Measurements from ENCODE around the gene FOXM1.

FOXM1 gene

DNA sequence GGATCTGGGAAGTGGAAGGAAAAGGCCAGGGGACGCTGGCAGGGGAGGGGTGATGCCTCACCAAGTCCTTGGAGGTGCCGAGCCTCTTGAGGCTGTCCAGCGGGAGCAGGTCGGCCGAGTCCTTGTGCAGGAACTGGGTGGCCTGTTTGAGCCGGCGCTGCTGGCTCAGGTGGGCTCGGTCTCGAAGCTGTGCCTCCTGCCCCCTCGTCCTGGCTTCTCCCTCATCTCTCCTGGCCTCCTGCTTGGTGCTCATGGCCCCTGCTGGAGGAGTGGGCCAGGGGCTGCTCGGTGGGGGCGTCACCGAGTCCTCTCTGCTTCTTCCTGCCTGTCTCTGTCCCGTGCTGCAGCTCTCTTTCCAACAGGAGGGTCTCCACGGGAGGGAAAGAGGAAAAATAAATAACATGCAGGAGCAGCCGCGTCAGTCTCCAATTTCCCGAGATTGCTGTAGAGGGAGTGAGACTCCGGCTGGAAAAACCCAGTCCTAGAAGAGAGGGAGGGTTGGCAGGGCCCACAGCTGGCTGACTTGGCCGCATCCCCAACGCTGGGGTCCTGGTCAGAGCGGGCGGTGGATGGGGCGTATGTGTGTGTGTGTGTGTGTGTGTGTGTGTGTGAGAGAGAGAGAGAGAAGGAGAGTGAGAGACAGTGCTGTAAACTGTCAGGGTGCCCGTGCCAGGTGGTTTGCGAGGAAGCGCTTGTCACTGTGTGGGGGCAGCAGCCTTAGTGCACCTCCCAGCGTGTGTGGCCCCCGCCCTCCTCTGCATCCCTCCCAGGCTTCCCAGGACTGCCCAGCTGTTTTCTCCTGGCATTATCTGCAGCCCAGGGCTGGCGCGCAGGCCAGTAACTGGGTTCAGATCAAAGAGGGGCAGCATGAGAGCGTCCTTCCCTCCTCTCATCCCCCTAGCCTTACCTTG is 42.1 kb downstream of the FOXM1 start, which contains the start of gene NRIP2:
Gene NRIP2 (minus strand): TSS at position 455 of the 911 bp plus-strand sequence. CDS start 52 bp downstream, at position 403.
- DNase-seq = peak; percentile 87

DNA sequence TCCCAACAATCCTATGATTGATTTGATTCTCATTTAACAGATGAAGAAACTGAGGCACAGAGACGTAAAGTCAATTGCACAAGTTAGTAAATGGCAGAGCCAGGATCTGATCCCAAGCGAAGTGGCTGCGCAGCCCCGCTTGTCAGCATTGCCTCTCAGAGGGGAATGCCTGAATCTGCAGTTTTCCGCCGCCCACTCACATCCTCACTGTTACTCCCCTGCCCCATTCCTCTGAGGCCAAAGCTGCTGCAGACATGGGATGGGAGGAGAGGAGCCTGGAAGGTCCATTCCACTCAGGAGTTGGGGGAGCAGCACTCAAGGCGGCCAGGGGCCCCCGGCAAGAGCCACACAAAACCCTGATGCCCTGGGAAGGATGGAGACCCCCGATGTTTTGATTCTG is 43.2 kb downstream of the FOXM1 start:
- DNase-seq = no peak

DNA sequence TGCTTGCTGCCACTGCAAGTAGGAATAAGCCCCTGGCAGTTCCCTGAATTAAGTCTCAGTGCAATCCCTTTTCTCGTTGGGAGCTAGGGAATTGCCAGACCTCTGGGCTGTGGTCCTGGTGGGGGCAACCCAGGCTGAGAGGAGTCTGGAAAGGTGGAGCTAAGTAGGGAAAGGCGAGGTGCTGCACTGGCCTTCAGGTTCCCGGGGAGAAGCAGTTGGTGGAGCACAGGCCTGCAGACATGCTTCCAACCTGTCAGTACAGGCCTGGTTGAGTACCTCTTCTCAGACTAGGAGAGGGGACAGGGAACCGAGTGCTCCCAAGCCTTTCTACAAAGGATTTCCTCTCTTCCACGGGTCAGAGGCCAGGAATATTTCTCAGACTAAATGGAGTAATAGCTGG is 43.6 kb downstream of the FOXM1 start:
- DNase-seq = no peak

DNA sequence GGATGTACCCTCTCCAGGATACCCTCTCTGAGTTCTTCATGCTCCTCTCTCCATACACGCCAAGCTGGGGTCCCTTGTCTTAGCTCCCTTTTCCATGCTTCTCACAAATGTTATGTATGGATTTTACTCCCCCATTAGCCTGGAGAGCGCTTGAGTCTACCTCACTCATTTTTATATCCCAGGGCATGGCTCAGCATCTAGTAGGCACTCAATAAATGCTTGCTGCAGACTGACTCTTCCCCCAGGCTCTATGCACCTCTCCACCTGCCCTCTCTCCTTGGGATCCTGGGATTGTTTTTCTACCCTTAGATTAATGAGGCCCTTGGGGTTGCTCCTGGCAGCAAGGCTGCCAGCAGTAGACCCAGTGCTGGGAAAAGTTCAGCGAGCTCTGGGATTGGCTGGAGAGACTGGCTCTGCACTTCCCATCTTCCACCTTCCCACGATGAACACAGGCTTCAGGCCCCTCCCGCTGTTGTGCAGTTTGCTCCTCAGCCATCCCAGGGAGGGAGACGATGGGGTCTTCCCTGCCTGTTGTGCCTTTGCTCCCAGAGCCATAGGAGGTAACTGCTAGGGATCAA is 44.3 kb downstream of the FOXM1 start:
- DNase-seq = peak; percentile 50

DNA sequence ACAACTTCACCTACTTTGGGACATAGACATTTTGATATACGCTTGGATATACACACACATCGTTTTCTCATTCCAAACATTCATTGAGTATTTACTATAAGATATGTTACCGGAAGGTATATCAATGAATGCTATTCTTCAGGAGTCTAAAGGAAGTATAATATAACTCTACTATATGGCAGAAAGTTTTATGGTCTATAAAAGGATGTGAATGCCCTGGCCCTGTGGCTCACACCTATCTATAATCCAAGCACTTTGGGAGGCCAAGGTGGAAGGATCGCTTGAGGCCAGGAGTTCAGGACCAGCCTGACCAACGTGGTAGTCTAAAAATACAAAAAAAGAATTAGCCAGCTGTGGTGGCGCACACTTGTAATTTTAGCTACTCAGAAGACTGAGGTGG is 47.7 kb downstream of the FOXM1 start:
- no peak for DNase-seq

DNA sequence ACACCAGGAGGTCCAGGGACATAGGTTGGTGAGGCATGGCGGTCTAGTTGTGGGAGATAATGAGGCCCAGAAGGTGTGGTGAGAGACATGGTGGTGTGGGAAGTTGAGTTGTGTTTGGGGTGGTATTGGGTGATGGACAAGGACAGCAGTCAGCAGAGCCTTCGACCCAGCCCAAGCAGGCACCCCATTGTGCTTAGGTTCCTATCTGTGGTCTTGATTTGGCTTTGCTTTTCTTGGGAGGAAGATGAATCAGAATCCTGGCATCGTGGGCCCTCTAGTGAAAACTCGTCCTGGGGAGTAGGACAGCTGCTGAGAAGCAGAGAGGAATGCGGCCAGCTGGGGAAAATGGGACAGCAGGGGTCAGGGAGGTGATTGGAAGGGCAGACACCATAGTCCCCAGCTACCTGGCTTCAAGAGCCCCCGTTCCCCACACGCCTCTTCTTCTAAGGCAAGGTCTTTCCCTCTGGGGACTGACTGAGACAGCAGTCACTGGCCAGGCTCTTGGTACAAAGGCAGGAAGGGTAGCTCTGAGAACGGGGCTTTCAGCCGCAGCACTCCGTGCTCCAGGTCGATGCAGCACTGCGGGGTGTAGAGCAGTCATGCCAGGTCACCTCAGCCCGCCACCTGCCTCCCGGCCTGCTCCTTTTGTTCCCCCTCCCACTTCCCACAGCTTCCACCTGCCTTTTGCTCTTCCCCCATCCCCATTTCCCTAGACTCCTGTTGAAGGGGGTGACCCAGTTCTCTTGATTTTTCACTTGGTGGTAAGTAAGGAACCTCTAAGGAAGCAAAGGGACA is 50.1 kb downstream of the FOXM1 start:
- DNase-seq = no peak

DNA sequence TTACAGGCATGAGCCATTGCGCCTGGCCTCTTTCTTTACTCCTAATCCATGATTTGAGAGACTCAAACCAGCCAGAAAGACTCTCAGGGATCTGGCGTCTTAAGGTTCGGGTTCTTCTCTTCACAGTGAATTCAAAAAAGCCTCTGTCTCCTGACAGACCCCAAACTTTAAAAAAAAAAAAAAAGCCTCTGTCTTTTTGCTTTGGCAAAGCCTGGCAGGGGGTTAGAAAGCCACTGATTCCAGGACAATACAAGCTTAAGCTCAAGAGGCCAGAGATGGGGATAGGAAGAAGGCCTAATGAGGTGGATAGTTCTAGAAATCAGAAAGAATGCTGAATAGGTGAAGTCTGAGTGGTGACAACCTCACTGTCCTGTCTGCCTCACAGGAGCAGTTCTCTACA is 50.9 kb downstream of the FOXM1 start:
- DNase-seq = no peak

DNA sequence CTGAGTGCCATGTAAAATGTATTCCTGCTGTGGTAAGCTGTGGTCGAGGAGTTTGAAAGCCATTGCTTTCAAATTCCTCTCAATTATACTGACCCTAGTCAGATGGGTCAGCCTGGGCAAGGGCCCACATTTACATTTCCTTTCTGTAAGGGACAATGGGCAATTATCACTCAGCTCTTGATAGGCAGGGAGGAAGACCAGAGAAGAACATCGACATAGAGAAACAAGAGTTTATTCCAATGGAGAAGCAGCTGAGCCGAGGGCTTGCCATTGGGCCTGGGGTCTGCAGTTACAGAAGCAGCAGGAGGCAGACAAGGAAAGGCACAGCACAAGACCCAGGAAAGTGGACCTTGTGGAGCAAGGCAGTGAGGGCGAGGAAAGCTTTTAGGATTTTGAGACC is 51.8 kb downstream of the FOXM1 start:
- DNase-seq = no peak

DNA sequence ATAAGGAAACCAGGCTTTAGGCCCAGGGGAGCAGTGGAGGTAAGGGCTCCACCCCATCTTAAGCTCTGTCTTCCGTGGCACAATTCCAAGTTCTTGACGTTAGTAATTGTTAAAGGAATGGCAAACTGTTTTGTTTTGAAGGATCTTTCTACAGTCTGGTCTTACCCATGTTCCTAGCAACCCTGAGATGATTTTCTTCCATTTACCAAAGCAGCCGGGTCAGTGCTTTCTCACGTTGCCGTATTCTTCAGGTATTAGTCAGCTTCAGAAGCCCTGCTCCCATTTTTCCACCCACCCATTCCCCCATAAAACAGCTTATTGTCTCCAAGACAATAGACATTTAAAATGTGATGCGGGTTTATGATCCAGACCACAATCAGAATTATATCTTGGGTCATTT is 52.4 kb downstream of the FOXM1 start:
- no peak for DNase-seq

DNA sequence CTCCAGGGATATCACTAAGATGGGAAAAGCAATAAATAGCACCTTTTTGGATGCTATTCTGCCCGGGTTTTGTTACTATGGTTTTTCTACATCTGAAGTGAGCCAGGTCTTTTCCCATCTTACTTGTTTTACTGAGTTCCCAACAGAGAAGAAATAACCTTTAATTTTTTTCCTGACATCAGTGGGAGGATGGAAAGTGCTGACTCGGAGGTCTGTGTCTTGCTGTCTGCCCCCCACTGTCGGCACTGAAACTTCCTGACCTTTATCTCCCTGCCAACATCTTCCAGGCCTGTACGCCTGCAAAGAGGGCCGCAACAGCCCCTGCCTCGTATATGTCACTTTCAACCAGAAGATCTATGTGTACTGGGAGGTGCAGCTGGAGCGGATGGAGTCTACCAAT is 53.5 kb downstream of the FOXM1 start:
- no peak for DNase-seq

DNA sequence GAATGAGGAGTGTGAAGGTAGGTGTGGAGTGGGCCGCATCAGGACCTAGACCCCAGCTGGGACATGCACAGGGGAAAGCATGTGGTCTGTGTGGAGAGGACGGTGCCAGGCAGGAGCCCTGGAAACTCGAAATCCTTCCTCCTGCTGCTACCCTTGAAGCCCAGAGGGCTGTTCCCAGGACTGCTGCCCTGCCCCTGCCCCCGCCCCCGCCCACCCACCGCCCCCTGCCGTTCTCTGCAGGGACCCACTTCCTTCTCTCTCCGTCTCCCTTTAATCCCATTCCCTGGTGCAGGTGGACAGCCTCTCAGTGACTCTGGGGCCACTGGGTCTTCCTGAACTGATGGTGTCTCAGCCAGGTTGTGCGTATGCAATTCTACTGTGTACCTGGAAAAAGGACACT is 56.5 kb downstream of the FOXM1 start:
- DNase-seq = no peak

DNA sequence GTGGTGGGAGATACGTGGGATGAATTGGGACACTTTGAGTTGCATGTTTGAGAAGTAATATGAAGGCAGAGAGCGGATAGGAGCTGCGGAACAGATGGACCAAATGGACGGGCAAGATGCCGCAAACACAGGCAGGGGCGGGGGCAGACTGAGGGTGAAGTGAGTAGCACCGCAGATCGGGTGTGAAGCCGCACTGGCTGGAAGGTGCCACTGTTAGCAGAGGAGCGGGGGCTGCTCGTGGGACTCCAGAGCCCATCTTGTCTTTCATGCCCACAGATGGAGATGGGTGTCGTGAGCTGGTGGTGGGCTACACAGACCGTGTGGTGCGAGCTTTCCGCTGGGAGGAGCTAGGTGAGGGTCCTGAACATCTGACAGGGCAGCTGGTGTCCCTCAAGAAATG is 57.2 kb downstream of the FOXM1 start:
- DNase-seq = no peak

DNA sequence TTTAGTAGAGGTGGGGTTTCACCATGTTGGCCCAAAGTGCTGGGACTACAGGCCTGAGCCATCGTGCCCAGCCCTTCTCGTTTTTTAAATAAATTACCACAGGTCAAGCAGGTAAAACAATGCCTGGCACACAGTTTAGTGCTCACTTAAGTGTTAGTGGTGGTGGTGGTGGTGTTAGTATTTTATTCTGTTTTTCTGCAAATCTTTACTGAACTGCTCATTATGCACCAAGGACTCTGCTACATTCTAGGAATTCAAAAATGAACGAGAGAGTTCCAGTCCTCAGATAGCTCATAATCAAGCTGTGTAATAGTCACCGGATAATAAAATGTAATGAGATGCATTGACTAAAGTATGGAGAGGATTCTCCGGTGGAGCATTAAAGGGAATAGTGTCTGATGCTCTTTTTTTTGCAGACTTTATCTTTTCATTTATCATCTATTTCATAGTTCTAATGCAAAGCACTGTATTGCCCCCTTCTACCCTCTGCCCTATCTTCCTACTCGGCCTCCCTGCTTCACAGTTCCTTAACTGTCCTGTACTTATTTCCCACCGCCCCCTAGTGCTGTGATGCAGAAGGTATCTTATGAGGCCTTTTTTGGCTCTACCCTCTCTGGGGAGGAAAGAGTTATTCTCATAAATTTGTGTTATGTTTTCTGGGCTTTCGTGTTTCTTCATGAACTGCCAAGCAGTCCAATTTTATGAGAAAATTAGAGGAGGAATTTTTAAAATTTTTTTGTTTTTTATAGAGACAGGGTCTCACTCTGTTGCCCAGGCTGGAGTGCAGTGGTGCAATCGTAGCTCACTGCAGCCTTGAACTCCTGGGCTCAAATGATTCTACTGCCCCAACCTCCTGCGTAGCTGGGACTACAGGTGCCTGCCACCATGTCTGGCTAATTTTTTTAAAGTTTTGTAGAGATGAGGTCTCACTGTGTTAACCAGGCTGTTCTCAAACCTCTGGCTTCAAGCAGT is 63.5 kb downstream of the FOXM1 start:
- peak; percentile 87 for DNase-seq

DNA sequence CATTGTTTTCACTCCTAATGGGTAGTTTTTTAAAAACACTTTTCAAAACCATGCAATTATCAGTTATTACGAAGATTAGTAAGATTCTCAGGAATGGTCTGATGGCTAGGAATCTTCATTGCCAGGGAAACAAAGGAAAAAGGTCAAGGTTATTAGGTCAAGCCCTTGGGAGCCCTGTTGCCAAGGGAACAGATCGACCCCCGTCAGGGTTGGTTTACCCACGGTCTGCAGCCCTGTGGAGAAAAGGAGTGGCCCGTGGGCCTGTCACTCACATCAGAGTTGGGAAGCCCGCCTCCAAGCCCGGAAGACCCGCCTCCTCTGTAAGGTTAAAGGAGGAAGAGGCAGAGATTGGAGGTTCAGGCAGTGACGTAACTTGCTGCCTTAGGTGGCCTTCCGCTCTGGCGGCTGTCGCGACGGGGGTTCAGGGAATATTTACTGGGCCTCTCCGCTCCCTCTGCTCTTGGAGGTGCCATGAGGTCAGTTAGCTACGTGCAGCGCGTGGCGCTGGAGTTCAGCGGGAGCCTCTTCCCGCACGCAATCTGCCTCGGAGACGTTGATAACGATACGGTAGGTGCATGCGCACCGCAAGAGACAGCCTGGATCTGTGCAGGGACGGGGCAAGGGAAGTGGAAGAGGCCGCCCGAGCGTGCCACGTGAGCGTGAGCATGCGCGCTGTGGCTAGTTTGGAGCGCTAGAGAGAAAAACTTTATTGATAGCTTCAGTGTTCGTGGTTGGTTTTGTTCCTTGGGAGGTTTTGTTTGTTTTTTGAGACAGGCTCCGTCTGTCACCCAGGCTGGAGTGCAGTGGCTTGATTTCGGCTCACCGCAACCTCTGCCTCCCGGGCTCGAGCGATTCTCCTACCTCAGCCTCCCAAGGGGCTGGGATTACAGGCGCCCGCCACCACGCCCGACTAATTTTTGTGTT is 64.4 kb downstream of the FOXM1 start, which contains the start of gene ITFG2:
Gene ITFG2 (plus strand): TSS at position 379 of the 924 bp plus-strand sequence. CDS start 93 bp downstream, at position 472.
- peak; percentile 100 for DNase-seq

DNA sequence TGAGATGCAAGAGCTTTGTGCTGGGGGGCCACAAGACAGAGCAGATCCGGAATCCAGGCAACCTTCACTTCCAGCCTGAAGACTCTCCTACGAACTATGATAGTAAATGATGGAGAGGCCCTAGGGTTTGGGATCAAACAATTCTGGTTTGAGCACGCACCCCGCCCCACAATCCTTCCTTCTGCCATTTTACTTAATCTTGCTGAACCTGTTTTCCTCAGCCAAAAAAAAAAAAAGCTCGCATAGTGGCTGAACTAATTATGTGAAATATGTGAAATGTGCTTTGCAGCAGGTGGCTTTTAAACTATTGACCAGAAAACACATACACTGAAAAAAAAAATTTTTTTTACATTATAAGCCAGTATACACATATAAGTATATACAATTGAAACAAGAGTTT is 65.2 kb downstream of the FOXM1 start:
- no peak for DNase-seq
